Neural cell (in vitro differentiated cells): ENCODE results near the gene SNRPN. TPM values are rescaled to one million over a fixed set of nuclear protein-coding genes. Genes with fewer than 3 reads are reported as not detected.

Experiments used
- H2AFZ ChIP-seq: fragments of 200-600, 300-800 bp; sonication (generic), shearing (Covaris generic); 2 replicates; pipeline ENCODE4 v1.6.0; 2014; ENCODE audit warnings: low read depth, mild to moderate bottlenecking, antibody characterized with exemption, low read length, moderate library complexity
- H3F3A ChIP-seq: fragments of 200-600 bp; shearing (Covaris generic); 2 replicates; pipeline ENCODE4 v1.6.1; 2016; ENCODE audit warnings: mild to moderate bottlenecking, moderate library complexity, mixed read lengths, antibody characterized with exemption, low read length; ENCODE audit not compliant: insufficient read depth, poor library complexity, severe bottlenecking
- H3K27ac ChIP-seq: fragments of 200-600, 300-800 bp; sonication (generic), shearing (Covaris generic); 2 replicates; pipeline ENCODE4 v1.5.1; 2014; ENCODE audit warnings: mild to moderate bottlenecking, low read length, moderate library complexity
- H3K27me3 ChIP-seq: fragments of 300-800, 200-600 bp; sonication (generic), shearing (Covaris generic); 2 replicates; pipeline ENCODE4 v1.6.0; 2014; ENCODE audit warnings: mild to moderate bottlenecking, low read depth, low read length, moderate library complexity; ENCODE audit not compliant: insufficient read depth
- H3K36me3 ChIP-seq: fragments of 300-800, 200-600 bp; sonication (generic), shearing (Covaris generic); 2 replicates; pipeline ENCODE4 v1.5.1; 2014; ENCODE audit warnings: mild to moderate bottlenecking, antibody characterized with exemption, low read length, moderate library complexity; ENCODE audit not compliant: insufficient read depth
- H3K4me2 ChIP-seq: fragments of 300-800, 200-600 bp; sonication (generic), shearing (Covaris generic); 2 replicates; pipeline ENCODE4 v1.6.0; 2014; ENCODE audit warnings: mild to moderate bottlenecking, low read length
- H3K4me3 ChIP-seq: fragments of 300-800, 200-600 bp; sonication (generic), shearing (Covaris generic); 2 replicates; pipeline ENCODE4 v1.5.1; 2014; ENCODE audit warnings: mild to moderate bottlenecking, low read length, moderate library complexity
- H3K79me2 ChIP-seq: fragments of 200-600 bp; shearing (Covaris generic); replicated peaks from 2 replicates; pipeline ENCODE4 v1.6.0; 2014; ENCODE audit warnings: mild to moderate bottlenecking, low read length, moderate library complexity; ENCODE audit not compliant: insufficient read depth
- H3K9ac ChIP-seq: fragments of 300-800, 200-600 bp; sonication (generic), shearing (Covaris generic); 2 replicates; pipeline ENCODE4 v1.6.1; 2016; ENCODE audit warnings: mild to moderate bottlenecking, low read length, mixed read lengths
- H3K9me2 ChIP-seq: fragments of 200-600 bp; shearing (Covaris generic); 2 replicates; pipeline ENCODE4 v1.6.1; 2016; ENCODE audit warnings: mild to moderate bottlenecking, low read length, mixed read lengths; ENCODE audit not compliant: insufficient read depth
- H3K9me3 ChIP-seq: fragments of 200-600, 300-800 bp; sonication (generic), shearing (Covaris generic); 2 replicates; pipeline ENCODE4 v1.6.1; 2016; ENCODE audit warnings: mild to moderate bottlenecking, mixed run types, low read length, moderate library complexity, mixed read lengths
- H4K20me1 ChIP-seq: fragments of 200-600 bp; shearing (Covaris generic); 2 replicates; pipeline ENCODE4 v1.6.1; 2016; ENCODE audit warnings: mild to moderate bottlenecking, mixed run types; ENCODE audit not compliant: insufficient read depth
- CTCF ChIP-seq: fragments of 450-650 bp; IDR thresholded peaks from 2 replicates; pipeline ENCODE4 v1.5.1; 2014; ENCODE audit warnings: antibody characterized with exemption, mild to moderate bottlenecking, moderate library complexity; ENCODE audit not compliant: poor library complexity, severe bottlenecking
- EP300 ChIP-seq: fragments of 450-650 bp; conservative IDR thresholded peaks from 2 replicates; pipeline ENCODE4 v1.6.1; 2014; ENCODE audit warnings: antibody characterized with exemption, mild to moderate bottlenecking, moderate library complexity; ENCODE audit not compliant: poor library complexity, severe bottlenecking
- EZH2 ChIP-seq: fragments of 200-600, 300-800 bp; shearing (Covaris generic), sonication (generic); IDR thresholded peaks from 2 replicates; pipeline ENCODE4 v1.6.1; 2014; ENCODE audit warnings: antibody characterized with exemption, low read length, borderline replicate concordance, mild to moderate bottlenecking; ENCODE audit not compliant: insufficient read depth, poor library complexity, severe bottlenecking
- MXI1 ChIP-seq: fragments of 450-650 bp; conservative IDR thresholded peaks from 2 replicates; pipeline ENCODE4 v1.6.1; 2014; ENCODE audit warnings: antibody characterized with exemption, mild to moderate bottlenecking; ENCODE audit not compliant: poor library complexity, severe bottlenecking
- POLR2AphosphoS5 ChIP-seq: IDR thresholded peaks from 2 replicates; pipeline ENCODE4 v1.6.1; 2012
- RAD21 ChIP-seq: fragments of 450-650 bp; conservative IDR thresholded peaks from 2 replicates; pipeline ENCODE4 v1.6.1; 2014; ENCODE audit warnings: antibody characterized with exemption, mild to moderate bottlenecking, moderate library complexity
- REST ChIP-seq: IDR thresholded peaks from 2 replicates; pipeline ENCODE4 v1.6.1; 2012; ENCODE audit warnings: borderline replicate concordance
- SMC3 ChIP-seq: fragments of 450-650 bp; conservative IDR thresholded peaks from 2 replicates; pipeline ENCODE4 v1.6.1; 2014; ENCODE audit warnings: antibody characterized with exemption, mild to moderate bottlenecking, moderate library complexity; ENCODE audit not compliant: poor library complexity
- TAF1 ChIP-seq: IDR thresholded peaks from 2 replicates; pipeline ENCODE4 v1.6.1; 2012; ENCODE audit warnings: low read depth
- polyA plus RNA-seq: library from polyadenylated mRNA; depleted of rRNA; stranded (reverse); fragments of >200 nt; gene quantifications from 2 replicates; pipeline ENCODE4 v1.2.3, GENCODE V29; 2014

Gene SNRPN
- polyA plus RNA-seq, 1 donor from 2014 or later: 680 TPM

- no peak for TF ChIP-seq REST
- no peak for TF ChIP-seq RAD21
- TF ChIP-seq SMC3: no peak
- TF ChIP-seq MXI1: no peak
- no peak for TF ChIP-seq CTCF
- no peak for TF ChIP-seq POLR2AphosphoS5
- no peak for TF ChIP-seq EP300
- no peak for TF ChIP-seq TAF1
- no peak for TF ChIP-seq EZH2
- H3K4me3 ChIP-seq: no peak overlapping the region
- H3K36me3 ChIP-seq: no peaks in the 10 kb centered on the region
- no peak overlapping the region for H3K27ac ChIP-seq
- no peaks in the 10 kb centered on the region for H3K79me2 ChIP-seq
- no peaks in the 10 kb centered on the region for H3K9me3 ChIP-seq
- no peak overlapping the region for H3K4me2 ChIP-seq
- no peak overlapping the region for H3K9ac ChIP-seq
- no peaks in the 10 kb centered on the region for H3K9me2 ChIP-seq
- H3F3A ChIP-seq: no peaks in the 10 kb centered on the region
- no peak overlapping the region for H2AFZ ChIP-seq
- no peaks in the 10 kb centered on the region for H4K20me1 ChIP-seq
- no peaks in the 10 kb centered on the region for H3K27me3 ChIP-seq
These were observed 64.6 kb downstream of the SNRPN start for GRCh38 chr15:25019434-25019833.

- no peaks in the 10 kb centered on the region for H3K36me3 ChIP-seq
- H3K27me3 ChIP-seq: no peaks in the 10 kb centered on the region
- H3K9ac ChIP-seq: no peak overlapping the region
- no peaks in the 10 kb centered on the region for H4K20me1 ChIP-seq
- H3K9me2 ChIP-seq: no peaks in the 10 kb centered on the region
- H2AFZ ChIP-seq: no peak overlapping the region
- H3K4me2 ChIP-seq: no peak overlapping the region
- TF ChIP-seq RAD21 (no peak), EZH2 (no peak), POLR2AphosphoS5 (no peak), MXI1 (no peak), SMC3 (no peak), CTCF (no peak), REST (no peak), EP300 (no peak), TAF1 (no peak)
- H3K79me2 ChIP-seq: no peaks in the 10 kb centered on the region
- H3K9me3 ChIP-seq: peaks cover 4% of the 10 kb centered on the region
- no peak overlapping the region for H3K27ac ChIP-seq
- no peak overlapping the region for H3K4me3 ChIP-seq
- no peaks in the 10 kb centered on the region for H3F3A ChIP-seq
These were observed 67.4 kb downstream of the SNRPN start for GRCh38 chr15:25022233-25022632.
